DND-41 (cell line): ENCODE data around the gene RGS21.

Experiments used
- ATAC-seq: fragments of 200-7000 bp; cut with Tn5 transposase; 3 replicates; pipeline ENCODE4 v1.9.1; 2021; ENCODE audit warnings: low read depth; ENCODE audit not compliant: insufficient read depth
- DNase-seq: peaks from one replicate; pipeline ENCODE4 v3.0.0-alpha.2; 2020
- H2AFZ ChIP-seq: 2 replicates; pipeline ENCODE4 v1.6.0; 2012; ENCODE audit warnings: low read depth, low read length
- H3K27ac ChIP-seq: 2 replicates; pipeline ENCODE4 v1.5.1; 2012; ENCODE audit warnings: low read length, inconsistent platforms
- H3K27me3 ChIP-seq: fragments of 200-600 bp; sonication (generic); 2 replicates; pipeline ENCODE4 v1.6.0; 2012; ENCODE audit warnings: low read length, mild to moderate bottlenecking, inconsistent platforms; ENCODE audit not compliant: insufficient read depth, poor library complexity
- H3K36me3 ChIP-seq: 2 replicates; pipeline ENCODE4 v1.5.1; 2012; ENCODE audit warnings: low read length, inconsistent platforms; ENCODE audit not compliant: insufficient read depth
- H3K4me1 ChIP-seq: 2 replicates; pipeline ENCODE4 v1.5.1; 2012; ENCODE audit warnings: mild to moderate bottlenecking, low read length; ENCODE audit not compliant: insufficient read depth
- H3K4me2 ChIP-seq: 2 replicates; pipeline ENCODE4 v1.6.0; 2012; ENCODE audit warnings: mild to moderate bottlenecking, moderate library complexity, low read length, inconsistent platforms; ENCODE audit not compliant: insufficient read depth
- H3K4me3 ChIP-seq, 2 experiments: fragments of 200-600 bp in 1 of 2; shearing (Covaris generic) in 1 of 2; 2 replicates each; pipeline ENCODE4 v1.5.1; 2012 to 2016; ENCODE audit warnings: inconsistent platforms in 2 of 2, low read length in 2 of 2, mild to moderate bottlenecking in 2 of 2, low read depth in 1 of 2, moderate library complexity in 1 of 2
- H3K79me2 ChIP-seq: 2 replicates; pipeline ENCODE4 v1.6.0; 2012; ENCODE audit warnings: low read length, inconsistent platforms; ENCODE audit not compliant: insufficient read depth
- H3K9ac ChIP-seq: 2 replicates; pipeline ENCODE4 v1.6.0; 2012; ENCODE audit warnings: low read depth, mild to moderate bottlenecking, inconsistent platforms, low read length, moderate library complexity
- H3K9me3 ChIP-seq: 2 replicates; pipeline ENCODE4 v1.5.1; 2012; ENCODE audit warnings: low read length, moderate library complexity, mild to moderate bottlenecking, inconsistent platforms; ENCODE audit not compliant: insufficient read depth, severe bottlenecking
- H4K20me1 ChIP-seq: 2 replicates; pipeline ENCODE4 v1.6.0; 2012; ENCODE audit warnings: low read length; ENCODE audit not compliant: insufficient read depth
- EZH2 ChIP-seq: IDR thresholded peaks from 3 replicates; pipeline ENCODE4 v1.6.1; 2012; ENCODE audit warnings: borderline replicate concordance, low read depth, mild to moderate bottlenecking, moderate library complexity, low read length, inconsistent platforms; ENCODE audit not compliant: severe bottlenecking
- TF ChIP-seq, protein P1 (sequence below): IDR thresholded peaks from 2 replicates; pipeline ENCODE4 v1.5.1; 2012; ENCODE audit warnings: borderline replicate concordance, low read length, moderate library complexity, mild to moderate bottlenecking; ENCODE audit not compliant: poor library complexity, severe bottlenecking; ENCODE audit errors: extremely low read depth

The RGS21 gene

DNA sequence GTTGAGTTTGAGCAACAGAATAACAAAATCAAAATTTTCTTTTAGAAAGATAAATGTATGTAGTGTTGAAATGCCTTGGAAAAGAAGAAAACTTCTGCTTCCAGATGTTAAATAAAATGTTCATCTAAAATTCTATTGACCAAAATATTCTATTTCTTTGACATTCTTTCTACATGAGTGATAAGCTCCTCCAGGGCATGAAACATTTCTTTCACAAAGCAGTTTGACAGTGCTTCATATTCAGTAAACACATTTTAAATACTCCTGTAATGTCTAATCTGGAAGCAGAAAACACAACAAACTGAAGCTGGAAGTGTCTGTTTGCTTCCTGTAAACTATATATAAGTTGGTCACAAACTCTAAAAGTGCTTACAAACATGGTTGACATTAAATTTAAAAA is 61.5 kb downstream of the RGS21 start:
- no peak for DNase-seq
- Histone ChIP-seq H3K9ac (no peak overlapping the region), H3K79me2 (no peaks in the 10 kb centered on the region), H3K4me2 (no peak overlapping the region), H3K27ac (no peak overlapping the region), H3K9me3 (no peaks in the 10 kb centered on the region), H3K36me3 (no peaks in the 10 kb centered on the region), H2AFZ (no peak overlapping the region; the same call in 1 of the 2 replicates), H3K4me3 (no peak overlapping the region), H4K20me1 (no peaks in the 10 kb centered on the region), H3K4me1 (peaks cover 22% of the 10 kb centered on the region), H3K27me3 (no peaks in the 10 kb centered on the region)
- TF ChIP-seq, protein P1, sequence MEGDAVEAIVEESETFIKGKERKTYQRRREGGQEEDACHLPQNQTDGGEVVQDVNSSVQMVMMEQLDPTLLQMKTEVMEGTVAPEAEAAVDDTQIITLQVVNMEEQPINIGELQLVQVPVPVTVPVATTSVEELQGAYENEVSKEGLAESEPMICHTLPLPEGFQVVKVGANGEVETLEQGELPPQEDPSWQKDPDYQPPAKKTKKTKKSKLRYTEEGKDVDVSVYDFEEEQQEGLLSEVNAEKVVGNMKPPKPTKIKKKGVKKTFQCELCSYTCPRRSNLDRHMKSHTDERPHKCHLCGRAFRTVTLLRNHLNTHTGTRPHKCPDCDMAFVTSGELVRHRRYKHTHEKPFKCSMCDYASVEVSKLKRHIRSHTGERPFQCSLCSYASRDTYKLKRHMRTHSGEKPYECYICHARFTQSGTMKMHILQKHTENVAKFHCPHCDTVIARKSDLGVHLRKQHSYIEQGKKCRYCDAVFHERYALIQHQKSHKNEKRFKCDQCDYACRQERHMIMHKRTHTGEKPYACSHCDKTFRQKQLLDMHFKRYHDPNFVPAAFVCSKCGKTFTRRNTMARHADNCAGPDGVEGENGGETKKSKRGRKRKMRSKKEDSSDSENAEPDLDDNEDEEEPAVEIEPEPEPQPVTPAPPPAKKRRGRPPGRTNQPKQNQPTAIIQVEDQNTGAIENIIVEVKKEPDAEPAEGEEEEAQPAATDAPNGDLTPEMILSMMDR = no peak
- TF ChIP-seq EZH2 = no peak
- no peak for ATAC-seq

DNA sequence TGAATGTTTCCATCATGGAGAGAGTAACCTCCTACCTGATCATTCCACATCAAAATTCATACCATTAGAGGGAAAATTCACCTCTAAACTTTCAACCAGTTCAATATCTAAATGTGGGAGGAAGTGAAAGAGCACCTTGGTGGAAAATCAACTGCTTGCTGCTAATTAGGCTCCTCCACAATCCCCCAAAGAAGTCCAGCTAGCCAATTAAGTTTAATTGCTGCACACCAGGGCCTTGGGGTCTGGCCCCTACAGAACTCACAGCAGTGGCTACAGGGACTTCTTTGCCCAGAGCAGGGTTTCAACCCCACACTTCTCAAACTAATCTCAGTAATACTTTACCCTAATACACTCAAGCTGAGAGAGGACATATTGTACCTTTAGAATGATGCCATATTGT is 62.1 kb downstream of the RGS21 start:
- no peaks in the 10 kb centered on the region for H3K79me2 ChIP-seq
- TF ChIP-seq EZH2 = no peak
- TF ChIP-seq, protein P1 = no peak
- no peaks in the 10 kb centered on the region for H4K20me1 ChIP-seq
- peaks cover 22% of the 10 kb centered on the region for H3K4me1 ChIP-seq
- no peak overlapping the region for H3K4me3 ChIP-seq
- no peak for DNase-seq
- no peak overlapping the region; the same call in 1 of the 2 replicates for H2AFZ ChIP-seq
- no peak for ATAC-seq
- H3K27me3 ChIP-seq = no peaks in the 10 kb centered on the region
- H3K9me3 ChIP-seq = no peaks in the 10 kb centered on the region
- H3K4me2 ChIP-seq = no peak overlapping the region
- H3K27ac ChIP-seq = no peak overlapping the region
- H3K9ac ChIP-seq = no peak overlapping the region
- no peaks in the 10 kb centered on the region for H3K36me3 ChIP-seq

DNA sequence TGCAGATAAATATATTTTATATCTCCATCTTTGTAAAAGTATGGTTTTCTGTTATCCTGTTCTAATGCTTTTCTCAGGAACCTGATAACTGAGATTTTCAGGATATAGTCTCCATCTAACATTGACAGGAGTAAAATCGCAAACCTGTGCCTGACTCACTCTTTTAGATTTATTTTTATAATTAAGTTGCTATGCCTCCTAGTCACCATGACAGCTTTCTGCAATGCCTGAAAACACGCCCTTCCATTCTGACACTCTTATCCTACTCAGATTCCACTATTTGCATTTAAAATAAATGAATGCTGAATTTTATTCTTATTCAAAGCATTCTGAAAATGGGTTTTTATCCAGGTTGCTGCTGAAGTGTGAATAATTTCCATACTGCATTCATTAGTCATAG is 62.8 kb downstream of the RGS21 start:
- no peak for DNase-seq
- Histone ChIP-seq H4K20me1 (no peaks in the 10 kb centered on the region), H3K79me2 (no peaks in the 10 kb centered on the region), H2AFZ (no peak overlapping the region), H3K4me3 (no peak overlapping the region), H3K9me3 (peaks cover 2% of the 10 kb centered on the region), H3K4me1 (peaks cover 22% of the 10 kb centered on the region), H3K27ac (no peak overlapping the region), H3K27me3 (no peaks in the 10 kb centered on the region), H3K9ac (no peak overlapping the region), H3K4me2 (no peak overlapping the region), H3K36me3 (no peaks in the 10 kb centered on the region)
- no peak for ATAC-seq
- TF ChIP-seq, protein P1 = no peak
- TF ChIP-seq EZH2 = no peak

DNA sequence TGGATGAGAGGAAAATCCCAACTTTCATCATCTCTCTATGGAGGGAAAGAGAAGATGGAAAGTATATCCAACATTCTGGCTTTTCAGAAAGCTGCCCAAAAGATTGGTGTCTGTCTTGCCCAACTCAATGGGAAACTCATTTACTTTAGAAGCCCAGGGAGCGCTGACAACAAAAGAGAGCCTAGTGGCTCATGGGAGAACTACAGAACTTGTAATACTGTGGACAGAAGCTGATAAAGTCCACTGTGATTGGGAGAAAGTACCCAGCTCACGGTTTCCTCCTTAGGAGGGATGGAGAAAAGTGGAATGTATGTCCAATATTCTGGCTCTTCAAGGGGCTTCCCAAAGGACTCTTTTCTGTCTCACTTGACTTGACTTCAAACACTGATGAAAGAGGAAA is 66.0 kb downstream of the RGS21 start:
- Histone ChIP-seq H4K20me1 (no peaks in the 10 kb centered on the region), H3K27ac (no peak overlapping the region), H3K36me3 (no peaks in the 10 kb centered on the region), H2AFZ (no peak overlapping the region), H3K9ac (no peak overlapping the region), H3K27me3 (no peaks in the 10 kb centered on the region), H3K79me2 (no peaks in the 10 kb centered on the region), H3K4me1 (peaks cover 6% of the 10 kb centered on the region; the same call in 1 of the 2 replicates), H3K9me3 (peaks cover 4% of the 10 kb centered on the region), H3K4me2 (no peak overlapping the region), H3K4me3 (no peak overlapping the region)
- no peak for ATAC-seq
- no peak for DNase-seq
- TF ChIP-seq, protein P1 = no peak
- TF ChIP-seq EZH2 = no peak
